ENCODE results near the gene HSPA12A. TPM values are rescaled to one million over a fixed set of nuclear protein-coding genes. Genes with fewer than 3 reads are reported as not detected.
A peak's percentile ranks its signal among the peaks of the same experiment; 100 is the strongest.

Gene HSPA12A
- total RNA-seq, 4 donors from 2014 or later, result 20.2 to 55.1 (median 32.5) TPM

DNA sequence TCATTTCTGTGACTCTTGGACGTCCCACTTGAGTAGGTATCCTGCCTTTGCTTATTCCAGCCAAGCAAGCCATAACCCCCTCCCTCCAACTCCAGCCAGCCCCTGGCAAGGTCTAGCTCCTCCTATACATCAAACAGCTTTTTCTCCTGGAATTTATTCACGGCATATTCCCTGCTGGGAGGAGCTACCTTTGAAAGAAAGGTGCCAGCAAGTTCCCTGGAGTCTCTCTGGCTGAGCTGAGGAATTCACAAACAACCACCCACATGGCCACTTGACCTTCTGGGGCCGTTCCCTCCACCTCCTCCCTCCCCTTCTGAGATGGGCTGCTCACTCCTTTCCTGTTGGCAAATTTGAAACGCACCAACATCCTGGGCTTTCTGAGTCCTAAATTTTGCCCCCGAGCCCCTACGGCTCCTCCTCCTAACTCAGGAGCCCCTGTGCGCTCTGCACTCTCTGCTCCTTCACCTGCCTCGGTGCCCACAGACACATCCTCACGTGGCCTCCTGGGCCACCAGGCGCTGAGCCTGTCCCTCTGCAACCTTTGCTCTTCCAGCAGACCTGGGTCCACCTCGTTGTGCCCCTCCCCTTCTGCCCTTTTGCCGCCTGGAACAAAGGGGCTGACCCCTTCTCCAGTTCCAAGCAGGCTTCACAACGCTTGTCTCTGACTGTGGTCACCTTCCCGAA, 48.0 kb downstream of the HSPA12A start:
- DNase-seq (ENCODE audit: low spot score) (no peak), ATAC-seq (ENCODE audit: low FRiP score) (peak; percentile 40)
- TF ChIP-seq, protein P1, sequence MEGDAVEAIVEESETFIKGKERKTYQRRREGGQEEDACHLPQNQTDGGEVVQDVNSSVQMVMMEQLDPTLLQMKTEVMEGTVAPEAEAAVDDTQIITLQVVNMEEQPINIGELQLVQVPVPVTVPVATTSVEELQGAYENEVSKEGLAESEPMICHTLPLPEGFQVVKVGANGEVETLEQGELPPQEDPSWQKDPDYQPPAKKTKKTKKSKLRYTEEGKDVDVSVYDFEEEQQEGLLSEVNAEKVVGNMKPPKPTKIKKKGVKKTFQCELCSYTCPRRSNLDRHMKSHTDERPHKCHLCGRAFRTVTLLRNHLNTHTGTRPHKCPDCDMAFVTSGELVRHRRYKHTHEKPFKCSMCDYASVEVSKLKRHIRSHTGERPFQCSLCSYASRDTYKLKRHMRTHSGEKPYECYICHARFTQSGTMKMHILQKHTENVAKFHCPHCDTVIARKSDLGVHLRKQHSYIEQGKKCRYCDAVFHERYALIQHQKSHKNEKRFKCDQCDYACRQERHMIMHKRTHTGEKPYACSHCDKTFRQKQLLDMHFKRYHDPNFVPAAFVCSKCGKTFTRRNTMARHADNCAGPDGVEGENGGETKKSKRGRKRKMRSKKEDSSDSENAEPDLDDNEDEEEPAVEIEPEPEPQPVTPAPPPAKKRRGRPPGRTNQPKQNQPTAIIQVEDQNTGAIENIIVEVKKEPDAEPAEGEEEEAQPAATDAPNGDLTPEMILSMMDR (IDR thresholded peaks at IDR 0.05), result no peak

DNA sequence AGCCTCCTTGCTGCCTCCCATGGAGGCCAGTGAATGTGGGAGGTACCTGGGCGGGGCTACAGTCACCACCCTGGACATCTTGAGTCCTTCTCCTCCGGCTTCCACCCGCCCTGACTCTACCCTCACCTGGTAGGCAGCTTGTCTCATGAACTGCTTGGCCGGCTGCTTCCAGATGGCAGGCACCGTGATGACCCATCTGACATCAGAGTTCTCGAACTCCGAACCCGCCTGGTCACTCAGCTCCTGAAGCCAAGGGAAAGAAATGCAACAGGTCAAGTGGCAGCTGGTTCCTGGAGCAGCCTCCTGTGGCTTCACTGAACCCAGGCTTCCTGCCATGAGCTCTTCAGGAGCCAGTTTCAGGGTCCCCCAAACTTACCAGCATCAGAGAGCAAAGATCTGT, 50.1 kb downstream of the HSPA12A start:
- TF ChIP-seq, protein P1 (IDR thresholded peaks at IDR 0.05), result no peak

DNA sequence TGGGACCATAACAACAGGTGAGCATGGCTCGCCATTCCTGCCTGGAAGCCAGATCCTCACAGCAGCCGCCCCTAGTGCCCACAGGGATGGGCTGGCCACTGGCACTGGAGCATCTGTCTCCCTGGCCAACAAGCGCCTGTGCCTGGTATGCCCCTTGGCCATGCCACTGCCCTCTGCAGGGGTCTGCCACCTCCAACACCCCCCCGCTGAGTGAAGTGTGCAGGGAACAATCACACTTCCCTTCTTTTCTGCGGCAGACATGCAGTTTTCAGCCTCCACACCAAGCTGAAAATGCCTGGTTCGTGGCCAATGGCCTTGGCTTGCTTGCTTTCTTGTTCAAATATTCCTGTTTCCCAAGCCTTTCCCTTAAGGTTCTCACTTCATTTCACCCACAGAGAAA, 50.7 kb downstream of the HSPA12A start:
- no peak for ATAC-seq (ENCODE audit: low FRiP score)
- DNase-seq (ENCODE audit: low spot score), result no peak
- TF ChIP-seq, protein P1 (IDR thresholded peaks at IDR 0.05), result no peak

More for the DNA sequence above, 50.1 kb downstream of the HSPA12A start:
- DNase-seq (ENCODE audit: low spot score), result no peak
- ATAC-seq (ENCODE audit: low FRiP score), result no peak

DNA sequence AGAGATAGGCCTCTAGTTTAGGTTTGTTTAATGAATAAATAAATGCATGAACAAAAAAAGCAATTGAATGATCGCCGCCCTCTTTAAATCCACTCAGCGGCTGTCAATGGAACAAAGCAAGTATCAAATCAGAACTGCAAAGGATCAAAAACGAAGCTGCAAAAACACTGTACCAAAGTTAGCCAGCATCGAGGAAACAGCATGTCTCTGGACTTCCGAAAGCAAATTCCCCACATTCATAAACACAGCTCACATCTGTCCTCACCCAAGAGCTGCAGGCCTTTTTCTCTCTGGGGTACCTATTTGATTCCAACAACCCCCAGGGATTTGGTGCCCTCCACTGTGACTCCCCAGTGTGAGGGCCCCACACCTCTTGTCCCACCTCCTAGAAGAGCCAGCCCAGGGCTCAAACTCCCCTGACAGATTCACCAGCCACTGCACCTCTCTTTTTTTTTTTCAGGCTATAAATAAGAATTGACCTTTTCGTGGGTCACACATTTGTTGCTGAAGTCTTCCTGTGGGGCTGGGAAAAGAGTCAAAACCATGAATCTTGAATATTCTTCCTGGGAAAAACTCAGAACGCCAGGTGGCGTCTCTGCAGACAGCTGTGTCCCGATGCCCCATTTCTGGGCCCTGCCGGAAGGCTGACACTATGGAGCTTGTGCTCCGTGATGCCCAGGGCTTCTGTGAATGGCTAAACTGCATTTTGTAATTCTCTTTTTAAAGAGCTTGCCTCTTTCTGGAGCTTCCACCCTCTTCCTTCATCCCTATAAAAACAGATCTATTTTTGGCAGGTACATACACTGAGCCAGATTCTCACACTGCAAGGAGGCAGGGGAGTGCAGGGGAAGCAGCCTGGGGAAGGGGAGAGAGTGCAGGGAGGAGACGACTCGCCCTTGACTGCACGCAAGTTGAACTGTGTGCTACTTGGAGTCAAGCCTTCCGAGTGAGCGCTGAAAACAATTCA, 51.7 kb downstream of the HSPA12A start:
- DNase-seq (ENCODE audit: low spot score) (no peak), ATAC-seq (ENCODE audit: low FRiP score) (no peak)
- TF ChIP-seq, protein P1 (IDR thresholded peaks at IDR 0.05), result no peak

DNA sequence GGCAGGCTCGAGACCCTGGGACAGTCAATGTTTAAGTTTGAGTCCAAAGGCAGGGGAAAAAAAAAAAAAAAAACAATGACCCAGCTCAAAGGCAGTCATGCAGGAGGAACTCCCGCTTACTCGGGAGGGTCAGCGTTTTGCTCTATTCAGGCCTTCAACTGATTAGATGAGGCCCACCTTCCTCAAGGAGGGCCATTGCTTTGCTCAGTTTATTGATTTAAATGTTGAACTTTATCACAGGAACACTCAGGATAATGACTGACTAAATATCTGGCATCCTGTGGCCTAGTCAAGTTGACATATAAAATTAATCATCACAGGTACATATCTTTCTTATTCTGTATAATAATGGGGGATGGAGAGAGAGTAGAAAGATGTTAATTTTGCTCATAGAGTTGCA, 52.6 kb downstream of the HSPA12A start:
- no peak for ATAC-seq (ENCODE audit: low FRiP score)
- TF ChIP-seq, protein P1 (IDR thresholded peaks at IDR 0.05), result no peak
- no peak for DNase-seq (ENCODE audit: low spot score)

DNA sequence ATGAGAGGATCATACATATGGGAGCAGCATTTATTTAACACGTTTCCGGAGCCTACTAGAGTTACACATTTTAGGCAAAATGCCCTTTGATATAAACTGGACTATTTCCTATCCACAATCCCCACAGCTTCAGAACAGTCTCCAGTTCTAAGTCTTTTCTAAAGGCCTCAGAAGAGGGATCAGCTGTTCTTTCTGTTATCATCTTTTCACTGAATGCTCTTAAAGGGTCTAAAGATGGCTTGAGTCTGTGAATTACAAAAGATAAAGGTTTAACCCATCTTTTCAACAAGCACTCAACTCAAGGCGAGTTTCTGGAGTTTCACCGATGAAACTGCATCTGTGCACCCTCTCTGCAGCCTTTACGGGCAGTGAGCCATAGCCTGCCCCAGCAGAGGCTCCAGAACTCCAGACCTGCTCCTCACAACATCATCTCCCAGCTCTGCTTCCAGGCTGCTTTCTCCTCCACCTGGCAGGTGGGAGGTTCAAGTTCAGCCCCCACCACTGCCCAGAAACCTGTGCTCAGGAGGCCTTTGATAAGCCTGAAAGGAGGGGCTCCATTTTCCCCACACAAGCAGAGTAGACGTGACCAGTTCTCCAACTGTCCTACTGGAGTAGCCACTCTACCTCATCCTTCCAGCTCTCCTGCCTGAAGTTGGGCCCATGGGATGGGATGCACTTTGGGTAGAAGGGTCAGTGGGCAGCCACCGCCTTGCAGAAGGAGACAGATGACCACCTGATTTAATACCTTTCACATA, 53.4 kb downstream of the HSPA12A start:
- ATAC-seq (ENCODE audit: low FRiP score) (no peak), DNase-seq (ENCODE audit: low spot score) (no peak)
- TF ChIP-seq, protein P1 (IDR thresholded peaks at IDR 0.05), result no peak
